Keratinocyte (primary cell): ENCODE results near the gene SATB2. TPM values are rescaled to one million over a fixed set of nuclear protein-coding genes. Genes with fewer than 3 reads are reported as not detected.

ENCODE experiments used
- DNase-seq: peaks from one replicate; pipeline ENCODE4 v3.0.0-alpha.2; 2011; ENCODE audit warnings: low read depth, missing footprints, low spot score
- FAIRE-seq: peaks from 2 replicates; lab custom pipeline; 2011; peaks lifted over from hg19 to GRCh38; lab: Jason Lieb, UNC
- H2AFZ ChIP-seq: 2 replicates; pipeline ENCODE4 v1.6.0; 2012; ENCODE audit warnings: low read length, control low read depth, inconsistent platforms; ENCODE audit not compliant: control insufficient read depth
- H3K27ac ChIP-seq: 2 replicates; pipeline ENCODE4 v1.5.1; 2011; ENCODE audit warnings: low read length; ENCODE audit not compliant: control insufficient read depth, insufficient read depth
- H3K27me3 ChIP-seq: 3 replicates; pipeline ENCODE4 v1.6.0; 2011; ENCODE audit warnings: low read length; ENCODE audit not compliant: control insufficient read depth, insufficient read depth; ENCODE audit errors: extremely low read depth
- H3K36me3 ChIP-seq, 2 experiments: 2 replicates in 1 of 2; 3 replicates in 1 of 2; pipeline ENCODE4 v1.5.1; 2011; ENCODE audit warnings: low read length in 2 of 2, mild to moderate bottlenecking in 1 of 2; ENCODE audit not compliant: control insufficient read depth in 2 of 2, insufficient read depth in 2 of 2; ENCODE audit errors: extremely low read depth in 1 of 2
- H3K4me1 ChIP-seq: 3 replicates; pipeline ENCODE4 v1.5.1; 2011; ENCODE audit warnings: low read length; ENCODE audit not compliant: control insufficient read depth, insufficient read depth; ENCODE audit errors: extremely low read depth
- H3K4me2 ChIP-seq: 3 replicates; pipeline ENCODE4 v1.6.0; 2011; ENCODE audit warnings: low read depth, low read length; ENCODE audit not compliant: control insufficient read depth, insufficient read depth; ENCODE audit errors: extremely low read depth
- H3K4me3 ChIP-seq, 3 experiments: fragments of 200-600 bp in 1 of 3; sonication (generic) in 1 of 3; 2 replicates in 2 of 3; 3 replicates in 1 of 3; pipeline ENCODE4 v1.5.1; 2011 to 2016; ENCODE audit warnings: low read length in 3 of 3, mild to moderate bottlenecking in 3 of 3, control low read depth in 2 of 3, inconsistent platforms in 1 of 3, low read depth in 1 of 3, mixed read lengths in 1 of 3, mixed run types in 1 of 3, moderate library complexity in 1 of 3; ENCODE audit not compliant: control insufficient read depth in 2 of 3, insufficient read depth in 2 of 3; ENCODE audit errors: extremely low read depth in 1 of 3
- H3K79me2 ChIP-seq: 2 replicates; pipeline ENCODE4 v1.6.0; 2012; ENCODE audit warnings: low read length; ENCODE audit not compliant: control insufficient read depth, insufficient read depth
- H3K9ac ChIP-seq: 3 replicates; pipeline ENCODE4 v1.6.0; 2011; ENCODE audit warnings: low read length; ENCODE audit not compliant: control insufficient read depth, insufficient read depth; ENCODE audit errors: extremely low read depth
- H3K9me1 ChIP-seq: 3 replicates; pipeline ENCODE4 v1.6.0; 2011; ENCODE audit warnings: low read length; ENCODE audit not compliant: control insufficient read depth, insufficient read depth; ENCODE audit errors: extremely low read depth
- H3K9me3 ChIP-seq: 2 replicates; pipeline ENCODE4 v1.5.1; 2012; ENCODE audit warnings: low read depth, low read length; ENCODE audit not compliant: control insufficient read depth
- H4K20me1 ChIP-seq: 3 replicates; pipeline ENCODE4 v1.6.0; 2011; ENCODE audit warnings: low read length; ENCODE audit not compliant: control insufficient read depth, insufficient read depth; ENCODE audit errors: extremely low read depth
- EZH2 ChIP-seq: IDR thresholded peaks from one replicate; pipeline ENCODE4 v1.6.1; 2012; ENCODE audit warnings: inconsistent platforms, mild to moderate bottlenecking, low read length, moderate library complexity
- dilution Hi-C: fragments of 300-500 bp; cut with MboI; formaldehyde crosslinking; loops from one replicate; pipeline ENCODE4 v1.7.0; 2020; ENCODE audit warnings: low sequenced_read_pairs; ENCODE audit not compliant: extremely low pct_ligation_motif_present
- polyA plus RNA-seq, 5 experiments: library from polyadenylated mRNA; depleted of rRNA in 3 of 5; stranded (reverse) in 3 of 5; stranded (forward) in 1 of 5; unstranded in 1 of 5; fragments of >200 nt; gene quantifications; 1 replicate in 1 of 5; 2 replicates in 3 of 5; 3 replicates in 1 of 5; pipeline versions ENCODE4 v1.2.1 to v1.2.3, GENCODE V29; 2011 to 2012; ENCODE audit warnings: missing spikeins in 2 of 5, low read depth in 1 of 5, low replicate concordance in 1 of 5
- TF ChIP-seq, protein P1 (sequence below), 3 experiments: IDR thresholded peaks in 1 of 3; conservative IDR thresholded peaks in 1 of 3; optimal IDR thresholded peaks in 1 of 3; 2 replicates in 2 of 3; 3 replicates in 1 of 3; pipeline versions ENCODE3 to v1.5.1; 2011; ENCODE audit warnings: low read length in 3 of 3, mild to moderate bottlenecking in 3 of 3, moderate library complexity in 2 of 3, control low read depth in 1 of 3, inconsistent platforms in 1 of 3; ENCODE audit not compliant: insufficient read depth in 2 of 3; ENCODE audit errors: extremely low read depth in 1 of 3

The SATB2 gene
- polyA plus RNA-seq, 1 donor (not counting 4 experiments of a cell fraction or from before 2014, with no cell fraction given): 1.4 TPM

GRCh38 chr2:199503148-199503547, 45.4 kb upstream of the SATB2 start:
- H3K9ac ChIP-seq: no peak overlapping the region
- DNase-seq (no peak), FAIRE-seq (no peak)
- no peak overlapping the region for H3K27ac ChIP-seq
- dilution Hi-C loops: no loop called here
- no peaks in the 10 kb centered on the region for H4K20me1 ChIP-seq
- no peaks in the 10 kb centered on the region for H3K9me1 ChIP-seq
- no peaks in the 10 kb centered on the region for H3K36me3 ChIP-seq
- H3K4me2 ChIP-seq: no peak overlapping the region
- no peaks in the 10 kb centered on the region for H3K4me1 ChIP-seq
- H3K4me3 ChIP-seq: no peak overlapping the region
- no peaks in the 10 kb centered on the region for H3K79me2 ChIP-seq
- no peaks in the 10 kb centered on the region for H3K27me3 ChIP-seq
- H3K9me3 ChIP-seq: no peaks in the 10 kb centered on the region
- H2AFZ ChIP-seq: no peak overlapping the region
- TF ChIP-seq, protein P1, sequence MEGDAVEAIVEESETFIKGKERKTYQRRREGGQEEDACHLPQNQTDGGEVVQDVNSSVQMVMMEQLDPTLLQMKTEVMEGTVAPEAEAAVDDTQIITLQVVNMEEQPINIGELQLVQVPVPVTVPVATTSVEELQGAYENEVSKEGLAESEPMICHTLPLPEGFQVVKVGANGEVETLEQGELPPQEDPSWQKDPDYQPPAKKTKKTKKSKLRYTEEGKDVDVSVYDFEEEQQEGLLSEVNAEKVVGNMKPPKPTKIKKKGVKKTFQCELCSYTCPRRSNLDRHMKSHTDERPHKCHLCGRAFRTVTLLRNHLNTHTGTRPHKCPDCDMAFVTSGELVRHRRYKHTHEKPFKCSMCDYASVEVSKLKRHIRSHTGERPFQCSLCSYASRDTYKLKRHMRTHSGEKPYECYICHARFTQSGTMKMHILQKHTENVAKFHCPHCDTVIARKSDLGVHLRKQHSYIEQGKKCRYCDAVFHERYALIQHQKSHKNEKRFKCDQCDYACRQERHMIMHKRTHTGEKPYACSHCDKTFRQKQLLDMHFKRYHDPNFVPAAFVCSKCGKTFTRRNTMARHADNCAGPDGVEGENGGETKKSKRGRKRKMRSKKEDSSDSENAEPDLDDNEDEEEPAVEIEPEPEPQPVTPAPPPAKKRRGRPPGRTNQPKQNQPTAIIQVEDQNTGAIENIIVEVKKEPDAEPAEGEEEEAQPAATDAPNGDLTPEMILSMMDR (optimal IDR thresholded peaks at IDR 0.05 in 1 of 3, IDR thresholded peaks at IDR 0.05 in 1 of 3, conservative IDR thresholded peaks at IDR 0.05 in 1 of 3; ENCODE audit: extremely low read depth in 1 of 3, insufficient read depth in 2 of 3, low read length in 3 of 3): no peak
- TF ChIP-seq EZH2: no peak

DNA sequence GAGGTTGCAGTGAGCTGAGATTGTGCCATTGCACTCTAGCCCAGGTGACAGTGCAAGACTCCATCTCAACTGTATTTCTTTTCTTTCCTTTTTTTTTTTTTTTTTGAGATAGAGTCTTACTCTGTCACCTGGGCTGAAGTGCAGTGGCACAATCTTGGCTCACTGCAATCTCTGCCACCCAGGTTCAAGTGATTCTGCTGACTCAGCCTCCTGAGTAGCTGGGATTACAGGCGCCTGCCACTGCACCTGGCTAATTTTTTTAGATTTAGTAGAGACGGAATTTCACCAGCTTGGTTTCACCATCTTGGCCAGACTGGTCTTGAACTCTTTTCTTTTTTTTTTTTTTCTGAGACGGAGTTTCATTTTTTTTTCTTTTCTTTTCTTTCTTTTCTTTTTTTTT, 41.3 kb upstream of the SATB2 start:
- FAIRE-seq: no peak
- no peak overlapping the region for H3K4me3 ChIP-seq
- dilution Hi-C loops: no loop called here
- H3K27me3 ChIP-seq: no peaks in the 10 kb centered on the region
- H3K4me2 ChIP-seq: no peak overlapping the region
- H3K36me3 ChIP-seq: no peaks in the 10 kb centered on the region
- no peak overlapping the region for H2AFZ ChIP-seq
- H3K27ac ChIP-seq: no peak overlapping the region
- H3K79me2 ChIP-seq: no peaks in the 10 kb centered on the region
- no peaks in the 10 kb centered on the region for H3K9me3 ChIP-seq
- DNase-seq: no peak
- H3K9me1 ChIP-seq: no peaks in the 10 kb centered on the region
- TF ChIP-seq EZH2: no peak
- TF ChIP-seq, protein P1 (optimal IDR thresholded peaks at IDR 0.05 in 1 of 3, IDR thresholded peaks at IDR 0.05 in 1 of 3, conservative IDR thresholded peaks at IDR 0.05 in 1 of 3; ENCODE audit: extremely low read depth in 1 of 3, insufficient read depth in 2 of 3, low read length in 3 of 3): no peak
- H4K20me1 ChIP-seq: no peaks in the 10 kb centered on the region
- H3K9ac ChIP-seq: no peak overlapping the region
- H3K4me1 ChIP-seq: no peaks in the 10 kb centered on the region
